ENCODE results near the gene CASK.

Gene CASK

GRCh38 chrX:41526271-41526670, 397.1 kb downstream of the CASK start:
- H2AFZ ChIP-seq: no peak overlapping the region
- no peaks in the 10 kb centered on the region for H3K9me3 ChIP-seq (ENCODE audit: control insufficient read depth, low read length)
- H3K4me2 ChIP-seq (ENCODE audit: low read length): no peak overlapping the region
- H3K27me3 ChIP-seq (ENCODE audit: control insufficient read depth, insufficient read depth, low read length): no peaks in the 10 kb centered on the region
- no peak overlapping the region for H3K27ac ChIP-seq
- TF ChIP-seq CTCF (IDR thresholded peaks at IDR 0.05): no peak
- peaks cover 7% of the 10 kb centered on the region for H3K4me1 ChIP-seq
- H3K4me3 ChIP-seq (ENCODE audit: low read depth, low read length): no peak overlapping the region
- H3K79me2 ChIP-seq: no peaks in the 10 kb centered on the region
- H3K36me3 ChIP-seq (ENCODE audit: control insufficient read depth, insufficient read depth, low read length): no peaks in the 10 kb centered on the region
- H3K9ac ChIP-seq: no peak overlapping the region

GRCh38 chrX:41522671-41523070, 400.7 kb downstream of the CASK start:
- no peaks in the 10 kb centered on the region for H3K79me2 ChIP-seq
- H3K4me2 ChIP-seq (ENCODE audit: low read length): no peak overlapping the region
- no peaks in the 10 kb centered on the region for H3K27me3 ChIP-seq (ENCODE audit: control insufficient read depth, insufficient read depth, low read length)
- H3K4me1 ChIP-seq: peaks cover 7% of the 10 kb centered on the region
- H3K27ac ChIP-seq: no peak overlapping the region
- no peak overlapping the region for H3K9ac ChIP-seq
- no peaks in the 10 kb centered on the region for H3K9me3 ChIP-seq (ENCODE audit: control insufficient read depth, low read length)
- no peak overlapping the region for H2AFZ ChIP-seq
- H3K4me3 ChIP-seq (ENCODE audit: low read depth, low read length): no peak overlapping the region
- H3K36me3 ChIP-seq (ENCODE audit: control insufficient read depth, insufficient read depth, low read length): no peaks in the 10 kb centered on the region
- no peak for TF ChIP-seq CTCF (IDR thresholded peaks at IDR 0.05)

- H3K9ac ChIP-seq: no peak overlapping the region
- H3K36me3 ChIP-seq (ENCODE audit: control insufficient read depth, insufficient read depth, low read length): no peaks in the 10 kb centered on the region
- no peak overlapping the region for H3K27ac ChIP-seq
- peaks cover 6% of the 10 kb centered on the region for H3K4me1 ChIP-seq
- no peaks in the 10 kb centered on the region for H3K27me3 ChIP-seq (ENCODE audit: control insufficient read depth, insufficient read depth, low read length)
- no peak overlapping the region for H3K4me3 ChIP-seq (ENCODE audit: low read depth, low read length)
- no peak overlapping the region for H3K4me2 ChIP-seq (ENCODE audit: low read length)
- H2AFZ ChIP-seq: no peak overlapping the region
- no peaks in the 10 kb centered on the region for H3K79me2 ChIP-seq
- no peak for TF ChIP-seq CTCF (IDR thresholded peaks at IDR 0.05)
- no peaks in the 10 kb centered on the region for H3K9me3 ChIP-seq (ENCODE audit: control insufficient read depth, low read length)
Observed at GRCh38 chrX:41522081-41522480, 401.3 kb downstream of the CASK start.

- Histone ChIP-seq H3K36me3 (ENCODE audit: control insufficient read depth, insufficient read depth, low read length) (no peaks in the 10 kb centered on the region), H3K9ac (no peak overlapping the region), H3K4me1 (no peaks in the 10 kb centered on the region), H3K9me3 (ENCODE audit: control insufficient read depth, low read length) (no peaks in the 10 kb centered on the region), H3K79me2 (no peaks in the 10 kb centered on the region), H2AFZ (no peak overlapping the region), H3K27me3 (ENCODE audit: control insufficient read depth, insufficient read depth, low read length) (no peaks in the 10 kb centered on the region), H3K4me2 (ENCODE audit: low read length) (no peak overlapping the region), H3K27ac (no peak overlapping the region), H3K4me3 (ENCODE audit: low read depth, low read length) (no peak overlapping the region)
- TF ChIP-seq CTCF (IDR thresholded peaks at IDR 0.05): no peak
Observed at GRCh38 chrX:41519468-41519867, 403.9 kb downstream of the CASK start.

- Histone ChIP-seq H3K27me3 (ENCODE audit: control insufficient read depth, insufficient read depth, low read length) (no peaks in the 10 kb centered on the region), H3K27ac (no peak overlapping the region), H3K9me3 (ENCODE audit: control insufficient read depth, low read length) (no peaks in the 10 kb centered on the region), H3K79me2 (no peaks in the 10 kb centered on the region), H2AFZ (no peak overlapping the region), H3K36me3 (ENCODE audit: control insufficient read depth, insufficient read depth, low read length) (no peaks in the 10 kb centered on the region), H3K9ac (no peak overlapping the region), H3K4me1 (no peaks in the 10 kb centered on the region), H3K4me3 (ENCODE audit: low read depth, low read length) (no peak overlapping the region), H3K4me2 (ENCODE audit: low read length) (no peak overlapping the region)
- no peak for TF ChIP-seq CTCF (IDR thresholded peaks at IDR 0.05)
Observed at GRCh38 chrX:41518841-41519220, 404.5 kb downstream of the CASK start.

Measured in parathyroid adenoma (tissue), 2 donors.